Measurements from ENCODE around the gene C6orf89. TPM values are rescaled to one million over a fixed set of nuclear protein-coding genes. Genes with fewer than 3 reads are reported as not detected.
A peak's percentile ranks its signal among the peaks of the same experiment; 100 is the strongest.

Gene C6orf89
- total RNA-seq, 1 experiment from 2014 or later, result 11.8 TPM

GRCh38 chr6:36838896-36839748 is 46.6 kb upstream of the C6orf89 start, which contains the start of gene CPNE5:
TSS of gene CPNE5 (minus strand) at chr6:36839444. CDS start at chr6:36839377, 67 bp downstream.
- Mint-ChIP-seq H3K9me3 (no peaks in the 10 kb centered on the region), H3K27ac (no peak within 1 kb of the TSS), H3K4me1 (peaks cover 19 to 23% of the 10 kb centered on the region in 2 experiments), H3K4me3 (peak within 1 kb of the TSS; percentile 70 to 94), H3K36me3 (ENCODE audit: insufficient read depth in 1 of 3, low read depth in 3 of 3) (no peaks in the 10 kb centered on the region; a peak in 1 of 7 replicates), H3K27me3 (ENCODE audit: low read depth) (peaks cover 79% of the 10 kb centered on the region)
- Histone ChIP-seq H4K8ac (replicated peaks; ENCODE audit: insufficient read length, low read depth, low read length) (no peak within 1 kb of the TSS), H3K9ac (ENCODE audit: extremely low read depth, insufficient read length, low read length) (no peak within 1 kb of the TSS), H2BK15ac (ENCODE audit: low read depth, low read length) (no peak within 1 kb of the TSS), H4K5ac (ENCODE audit: insufficient read length, low read depth, low read length) (no peak within 1 kb of the TSS), H3K79me2 (ENCODE audit: insufficient read depth, low read length) (no peaks in the 10 kb centered on the region), H2AK5ac (ENCODE audit: insufficient read length, low read length) (no peak within 1 kb of the TSS), H3K27ac (ENCODE audit: insufficient read length, low read depth, low read length) (no peak within 1 kb of the TSS), H3K9me3 (ENCODE audit: control insufficient read depth, low read depth, low read length) (no peaks in the 10 kb centered on the region), H3K4ac (ENCODE audit: low read depth, low read length) (no peak within 1 kb of the TSS), H2BK20ac (ENCODE audit: low read depth, low read length, poor library complexity, severe bottlenecking) (no peak within 1 kb of the TSS), H3K79me1 (ENCODE audit: insufficient read depth, low read depth, low read length, poor library complexity, severe bottlenecking) (no peaks in the 10 kb centered on the region), H2AFZ (ENCODE audit: low read length) (no peak within 1 kb of the TSS), H3K4me1 (ENCODE audit: insufficient read depth, low read length) (peaks cover 3% of the 10 kb centered on the region; the same call in 1 of the 2 replicates), H2BK5ac (ENCODE audit: insufficient read length, low read length) (no peak within 1 kb of the TSS), H3K14ac (ENCODE audit: insufficient read depth, low read length) (no peak within 1 kb of the TSS), H3K4me2 (ENCODE audit: insufficient read depth, insufficient read length, low read length) (peak within 1 kb of the TSS; percentile 58), H3K18ac (ENCODE audit: insufficient read length, low read depth, low read length) (no peak within 1 kb of the TSS), H4K91ac (ENCODE audit: insufficient read length, low read depth, low read length) (no peak within 1 kb of the TSS), H4K20me1 (ENCODE audit: control insufficient read depth, insufficient read depth, insufficient read length) (no peaks in the 10 kb centered on the region), H3T11ph (ENCODE audit: low read length) (no peak within 1 kb of the TSS), H3K56ac (ENCODE audit: insufficient read length, low read depth, low read length) (no peak within 1 kb of the TSS), H3K23ac (ENCODE audit: insufficient read length, low read depth, low read length) (no peak within 1 kb of the TSS), H3K27me3 (ENCODE audit: insufficient read depth, low read length) (peaks cover 28% of the 10 kb centered on the region; the same call in 1 of the 2 replicates), H2BK12ac (ENCODE audit: insufficient read length, low read depth, low read length) (no peak within 1 kb of the TSS), H3K23me2 (ENCODE audit: insufficient read length, low read depth, low read length, poor library complexity, severe bottlenecking) (peaks cover 17% of the 10 kb centered on the region), H2BK120ac (ENCODE audit: low read depth, low read length, poor library complexity, severe bottlenecking) (no peak within 1 kb of the TSS)
- no peak for DNase-seq
- no CpG with 5 or more reads among the region's 57 CpGs for WGBS (ENCODE audit: extremely low coverage, insufficient read length, low lambda C conversion rate)
- TF ChIP-seq, protein P1, sequence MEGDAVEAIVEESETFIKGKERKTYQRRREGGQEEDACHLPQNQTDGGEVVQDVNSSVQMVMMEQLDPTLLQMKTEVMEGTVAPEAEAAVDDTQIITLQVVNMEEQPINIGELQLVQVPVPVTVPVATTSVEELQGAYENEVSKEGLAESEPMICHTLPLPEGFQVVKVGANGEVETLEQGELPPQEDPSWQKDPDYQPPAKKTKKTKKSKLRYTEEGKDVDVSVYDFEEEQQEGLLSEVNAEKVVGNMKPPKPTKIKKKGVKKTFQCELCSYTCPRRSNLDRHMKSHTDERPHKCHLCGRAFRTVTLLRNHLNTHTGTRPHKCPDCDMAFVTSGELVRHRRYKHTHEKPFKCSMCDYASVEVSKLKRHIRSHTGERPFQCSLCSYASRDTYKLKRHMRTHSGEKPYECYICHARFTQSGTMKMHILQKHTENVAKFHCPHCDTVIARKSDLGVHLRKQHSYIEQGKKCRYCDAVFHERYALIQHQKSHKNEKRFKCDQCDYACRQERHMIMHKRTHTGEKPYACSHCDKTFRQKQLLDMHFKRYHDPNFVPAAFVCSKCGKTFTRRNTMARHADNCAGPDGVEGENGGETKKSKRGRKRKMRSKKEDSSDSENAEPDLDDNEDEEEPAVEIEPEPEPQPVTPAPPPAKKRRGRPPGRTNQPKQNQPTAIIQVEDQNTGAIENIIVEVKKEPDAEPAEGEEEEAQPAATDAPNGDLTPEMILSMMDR (conservative IDR thresholded peaks at IDR 0.05), result no peak

Measured in H9 (cell line).